HG03045 (cell line): ENCODE measurements around the gene SNAP47.

Experiments
- ATAC-seq: cut with Tn5 transposase; IDR thresholded peaks from one replicate; pipeline ENCODE4 v1.9.1; 2021; ENCODE audit warnings: mild to moderate bottlenecking, moderate library complexity; ENCODE audit not compliant: unreplicated experiment

SNAP47 gene

DNA sequence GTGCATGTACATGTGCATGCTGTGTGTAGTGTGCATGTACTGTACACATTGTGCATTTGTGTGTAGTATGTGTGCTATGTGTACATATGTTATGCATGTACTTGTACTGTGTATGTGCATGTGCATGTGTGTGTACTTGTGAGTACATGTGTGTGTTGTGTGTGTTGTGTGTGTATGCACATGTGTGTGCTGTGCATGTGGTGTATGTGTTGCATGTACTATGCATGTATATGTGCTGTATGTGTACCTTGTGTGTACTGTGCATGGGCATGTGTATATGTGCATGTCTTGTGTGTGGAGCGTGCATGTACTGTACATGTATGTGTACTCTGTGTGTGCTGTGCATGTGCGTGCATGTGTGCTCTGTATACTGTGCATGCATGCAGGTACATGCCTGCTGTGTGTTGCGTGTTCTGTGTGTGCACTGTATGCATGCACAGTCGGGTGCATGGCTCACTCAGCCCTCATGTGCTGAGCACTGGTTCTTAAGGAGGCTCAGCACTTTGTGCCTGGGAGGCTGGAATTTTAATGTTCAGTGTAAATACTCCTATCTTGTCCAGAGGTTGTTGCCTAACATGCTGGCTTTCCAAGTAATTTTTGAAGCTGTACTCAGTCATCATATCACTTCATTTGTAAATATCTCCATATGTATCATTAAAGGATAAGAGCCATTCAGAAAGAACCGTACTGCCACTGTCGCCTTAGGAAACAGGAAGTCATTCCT is 32.3 kb downstream of the SNAP47 start:
- ATAC-seq: no peak

DNA sequence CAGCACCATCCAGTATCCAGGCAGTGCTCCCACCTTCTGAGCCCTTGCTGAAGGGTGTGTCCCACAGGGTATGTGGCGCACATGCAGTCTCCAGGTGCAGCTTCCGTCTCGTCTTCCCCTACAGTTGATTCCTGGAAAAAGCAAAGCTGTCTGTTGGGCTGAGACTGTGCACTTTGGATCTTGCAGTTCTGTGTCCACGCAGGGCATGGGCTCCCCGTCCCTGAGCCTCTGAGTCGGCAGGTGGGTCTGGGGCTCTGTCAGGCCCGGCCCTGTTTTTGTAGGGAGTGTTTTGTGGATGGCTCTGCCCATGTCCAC is 32.8 kb downstream of the SNAP47 start:
- no peak for ATAC-seq

DNA sequence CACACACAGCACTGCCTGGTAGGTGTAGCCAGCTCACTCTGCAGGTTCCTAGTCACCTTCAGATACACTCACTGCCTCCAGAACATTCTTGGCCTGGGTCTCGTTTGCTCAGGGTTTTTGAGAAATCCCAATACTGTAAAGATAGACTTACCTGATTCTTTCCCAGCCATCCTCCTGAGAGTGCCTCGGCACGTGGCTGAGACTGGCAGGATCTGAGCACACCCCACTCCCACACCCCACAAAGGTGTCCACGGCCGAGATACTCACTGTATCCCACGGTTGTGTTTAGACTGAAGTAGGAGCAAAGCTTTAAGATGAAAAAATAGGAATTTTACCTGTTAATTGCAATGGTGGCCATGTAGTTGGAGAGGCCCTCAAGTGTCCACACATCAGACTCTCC is 33.4 kb downstream of the SNAP47 start:
- ATAC-seq: no peak

DNA sequence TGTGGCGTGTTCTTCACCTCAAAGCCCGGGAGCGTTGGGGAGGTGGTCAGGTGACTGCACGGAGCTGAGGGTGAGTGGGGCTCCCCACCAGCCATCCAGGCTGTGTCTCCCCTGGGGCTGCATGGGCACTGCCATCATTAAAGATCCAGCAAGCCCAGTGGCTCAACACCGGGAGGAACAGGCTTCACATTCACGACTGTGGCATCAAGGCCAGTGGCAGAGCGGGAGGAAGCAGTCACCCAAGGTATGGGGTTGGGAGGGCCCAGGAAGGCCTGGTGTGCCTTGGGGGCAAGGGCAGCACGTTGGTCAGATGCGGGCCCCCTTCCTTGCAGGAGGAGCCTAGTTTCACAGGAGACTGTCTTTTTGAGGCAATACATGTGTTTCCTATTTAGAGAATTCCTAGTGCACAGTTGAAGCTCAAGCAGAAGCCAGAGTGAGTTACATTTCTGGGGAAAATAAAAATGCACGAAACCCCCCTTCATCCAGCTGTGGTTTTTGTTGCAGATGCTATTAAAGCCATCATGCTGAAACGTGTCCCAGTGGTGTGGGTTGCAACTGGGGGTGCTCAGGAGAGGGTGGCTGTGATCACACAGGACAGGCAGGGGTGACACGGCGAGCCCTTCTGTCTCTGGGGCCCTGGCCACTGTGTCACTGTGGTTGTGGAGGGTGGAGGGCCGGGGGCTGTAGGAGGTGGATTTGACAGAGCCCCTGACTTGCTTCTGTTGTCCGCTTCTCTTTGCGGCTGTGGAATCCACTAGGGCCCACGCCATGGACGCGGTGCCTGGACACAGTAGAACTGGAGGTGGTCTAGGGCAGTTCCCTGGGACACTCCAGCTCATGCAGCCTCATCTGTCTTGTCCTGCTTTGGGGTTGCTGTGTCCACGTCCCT is 34.1 kb downstream of the SNAP47 start:
- no peak for ATAC-seq

DNA sequence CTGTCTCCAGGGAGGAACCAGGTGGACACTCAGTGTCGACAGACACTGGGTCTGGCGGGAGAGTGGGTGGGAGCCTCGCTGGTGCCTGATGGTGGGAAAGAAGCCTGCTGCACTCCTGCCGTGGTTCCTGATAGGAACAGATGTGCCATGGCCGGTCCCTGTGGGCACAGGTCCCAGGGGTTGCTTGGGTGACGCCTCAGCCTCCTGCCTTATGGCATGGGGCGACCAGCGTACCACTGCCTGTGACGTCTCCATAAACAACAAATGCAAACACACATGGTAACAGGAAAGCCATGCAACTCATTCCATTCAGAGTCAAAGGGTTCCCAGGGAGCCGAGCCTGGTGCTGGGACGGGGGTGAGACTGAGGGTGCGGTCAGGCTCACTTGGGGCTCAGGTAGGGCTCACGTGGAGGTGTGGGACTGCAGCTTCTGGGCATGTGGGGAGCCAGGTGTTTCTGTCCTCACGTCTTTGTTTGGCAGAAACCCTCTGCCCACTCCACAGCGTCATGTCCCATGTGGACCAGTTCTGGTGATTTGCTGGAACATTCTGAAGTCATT is 34.8 kb downstream of the SNAP47 start:
- ATAC-seq: no peak

DNA sequence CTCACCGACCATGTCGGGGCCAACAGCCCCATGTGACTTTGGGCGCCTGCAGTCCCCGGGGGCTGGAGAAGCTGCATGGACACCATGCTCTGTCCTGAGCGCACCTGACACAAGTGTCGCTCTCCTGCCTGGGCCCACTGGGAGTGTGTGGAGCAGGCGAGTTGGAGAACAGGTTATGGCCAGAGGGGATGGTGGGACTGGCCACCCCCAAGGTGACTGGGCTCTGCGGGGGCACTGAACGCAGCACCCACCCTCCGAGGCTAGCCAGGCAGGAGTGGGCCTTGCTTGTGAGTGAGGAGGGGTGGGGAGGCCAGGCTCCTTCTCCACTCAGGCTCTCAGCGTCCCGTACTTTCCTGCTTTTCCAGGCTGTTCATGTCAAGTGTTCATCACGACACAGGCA is 35.6 kb downstream of the SNAP47 start:
- ATAC-seq: no peak

DNA sequence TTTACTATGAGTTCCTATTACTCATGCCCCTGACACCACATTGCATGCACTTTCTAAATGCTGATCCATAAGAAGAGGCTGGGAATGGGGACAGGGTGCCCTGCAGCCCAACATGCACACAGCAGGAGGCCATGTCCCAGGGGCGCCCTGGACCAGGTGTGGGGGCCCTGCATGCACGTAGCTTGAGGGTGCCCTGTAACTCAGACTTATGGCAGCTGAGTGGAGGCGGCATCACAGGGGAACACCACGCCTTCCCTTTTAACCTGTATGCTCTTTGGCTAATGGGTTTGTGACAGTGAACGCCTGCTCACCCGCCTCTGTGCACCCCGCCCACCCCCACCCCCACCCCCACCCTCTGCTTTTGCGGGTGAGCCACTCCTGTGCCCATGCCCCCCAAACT is 36.1 kb downstream of the SNAP47 start:
- no peak for ATAC-seq

DNA sequence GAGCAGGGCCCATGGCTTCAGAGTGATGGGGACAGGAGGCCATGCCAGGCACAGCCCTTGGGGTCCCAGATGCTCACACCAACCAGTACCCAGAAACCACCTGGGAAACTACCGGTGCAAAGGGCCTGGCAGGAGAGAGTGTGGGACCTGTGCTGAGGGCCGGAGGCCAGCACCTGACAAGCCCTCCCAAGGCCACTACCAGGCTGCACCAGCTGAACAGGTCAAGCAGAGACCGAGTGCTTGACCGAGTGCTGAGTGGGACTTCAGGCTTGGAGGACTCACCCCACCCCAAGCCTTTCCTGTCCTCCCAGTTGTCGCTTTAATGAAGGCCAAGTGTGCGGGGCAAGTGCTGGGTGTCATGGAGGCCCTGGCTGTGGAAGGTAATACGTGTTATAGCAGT is 36.5 kb downstream of the SNAP47 start:
- no peak for ATAC-seq

DNA sequence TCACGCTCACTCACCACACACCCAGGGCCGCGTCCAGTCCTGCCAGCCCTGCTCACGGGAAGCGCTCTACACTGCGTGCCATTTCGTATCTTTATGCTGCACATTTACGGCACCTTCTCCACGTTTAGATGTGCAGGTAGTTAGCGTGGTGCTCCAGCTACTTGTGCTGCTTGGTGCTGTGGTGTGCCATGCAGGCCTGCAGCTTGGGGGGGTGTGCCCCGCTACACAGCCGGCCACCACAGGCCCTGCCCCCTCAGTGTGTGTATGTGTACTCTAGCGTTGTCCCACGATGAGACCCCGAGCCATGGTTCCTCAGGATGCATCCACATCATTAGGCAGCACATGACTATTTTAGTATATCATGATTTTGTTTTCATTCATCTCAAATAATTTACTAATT is 38.3 kb downstream of the SNAP47 start:
- no peak for ATAC-seq

DNA sequence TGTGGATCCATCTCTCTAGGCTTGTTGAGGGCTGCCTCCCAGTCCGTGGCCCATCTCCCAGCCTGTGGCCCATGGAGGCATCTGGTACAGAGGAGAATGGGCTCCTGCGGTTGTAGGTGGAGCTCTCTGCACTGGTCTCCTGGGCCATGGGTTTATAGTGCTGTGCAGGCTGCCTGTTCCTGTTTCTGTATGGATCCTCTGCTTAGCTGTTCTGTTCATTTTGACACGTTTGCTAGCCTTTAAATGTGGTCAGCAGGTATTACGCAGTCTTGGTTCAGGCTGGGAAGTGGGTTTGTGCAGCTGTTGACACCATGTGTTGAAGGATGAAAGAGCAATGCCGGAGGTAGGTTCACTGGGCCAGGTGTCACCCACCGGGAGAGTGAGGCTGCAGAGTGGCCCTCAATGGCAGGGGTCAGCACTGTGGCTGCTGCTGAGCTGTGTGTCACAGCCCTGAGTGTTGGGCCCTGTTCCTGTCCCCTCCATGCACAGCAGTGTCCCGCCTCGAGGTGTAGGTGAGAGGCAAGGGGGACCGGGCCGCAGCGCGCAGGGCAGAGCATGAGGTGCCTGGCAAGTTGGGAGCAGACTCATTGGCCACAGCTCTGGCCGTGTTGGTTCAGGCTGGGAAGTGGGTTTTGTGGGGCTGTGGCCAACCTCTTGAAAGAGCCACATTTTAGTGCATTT is 39.0 kb downstream of the SNAP47 start:
- ATAC-seq: no peak

DNA sequence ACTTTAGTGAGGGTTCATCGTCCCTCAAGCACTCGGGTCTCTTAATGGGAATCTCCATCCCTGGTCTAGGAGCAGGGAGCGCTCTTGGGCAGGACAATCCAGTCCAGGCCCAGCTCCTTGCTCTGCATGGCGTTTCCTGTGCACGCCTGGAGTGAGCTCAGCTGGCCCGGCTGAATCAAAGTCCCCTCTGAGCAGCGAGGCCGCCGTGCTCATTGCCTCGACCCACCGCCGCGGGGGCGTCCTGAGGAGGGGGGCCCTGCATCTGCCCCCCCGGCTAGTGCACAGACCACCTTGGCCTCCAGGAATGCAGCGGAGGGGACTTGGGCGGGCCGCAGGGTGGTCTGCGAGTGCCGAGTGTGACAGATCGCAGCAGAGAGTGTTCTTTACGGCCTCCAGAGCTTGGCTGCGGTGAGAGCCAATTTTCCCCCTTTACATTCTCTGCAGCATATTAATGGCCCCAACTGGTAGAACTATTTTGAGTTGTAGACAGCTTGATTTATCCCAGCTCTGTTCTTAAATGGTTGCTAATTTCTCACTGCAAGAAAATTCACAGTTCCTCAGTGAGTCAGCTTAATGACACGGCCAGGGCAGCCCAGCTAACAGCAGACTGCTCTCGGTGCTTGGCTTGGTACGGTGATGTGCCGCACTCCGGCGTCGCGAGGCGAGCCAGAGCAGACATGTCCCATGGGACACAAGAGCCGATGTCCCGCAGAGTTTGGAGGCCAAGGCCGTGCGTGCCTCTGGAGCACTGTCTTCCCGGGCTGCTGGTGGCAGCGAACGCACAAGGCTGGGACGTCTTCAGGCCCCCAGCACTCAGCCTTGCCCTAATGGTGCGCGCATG is 39.8 kb downstream of the SNAP47 start:
- ATAC-seq: no peak

DNA sequence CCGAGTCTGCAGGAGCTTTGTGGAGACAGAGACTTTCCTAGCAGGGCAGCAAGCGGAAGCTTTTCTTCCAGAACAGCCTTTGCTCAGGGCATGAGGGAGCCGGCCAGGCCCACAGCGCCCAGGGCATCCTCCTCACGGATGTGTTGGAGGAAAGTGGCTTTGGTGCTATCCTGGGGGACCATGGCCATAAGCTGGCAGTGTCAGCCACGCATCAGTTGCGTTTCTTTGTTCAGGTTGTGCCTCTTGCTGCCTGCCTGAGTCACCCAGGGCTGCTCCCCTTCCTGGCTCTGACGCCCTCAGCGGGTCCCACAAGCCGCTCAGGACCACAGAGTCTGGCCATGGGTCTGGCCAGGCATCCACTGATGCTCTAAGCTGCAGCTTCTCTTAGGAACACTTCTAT is 40.6 kb downstream of the SNAP47 start:
- ATAC-seq: no peak

DNA sequence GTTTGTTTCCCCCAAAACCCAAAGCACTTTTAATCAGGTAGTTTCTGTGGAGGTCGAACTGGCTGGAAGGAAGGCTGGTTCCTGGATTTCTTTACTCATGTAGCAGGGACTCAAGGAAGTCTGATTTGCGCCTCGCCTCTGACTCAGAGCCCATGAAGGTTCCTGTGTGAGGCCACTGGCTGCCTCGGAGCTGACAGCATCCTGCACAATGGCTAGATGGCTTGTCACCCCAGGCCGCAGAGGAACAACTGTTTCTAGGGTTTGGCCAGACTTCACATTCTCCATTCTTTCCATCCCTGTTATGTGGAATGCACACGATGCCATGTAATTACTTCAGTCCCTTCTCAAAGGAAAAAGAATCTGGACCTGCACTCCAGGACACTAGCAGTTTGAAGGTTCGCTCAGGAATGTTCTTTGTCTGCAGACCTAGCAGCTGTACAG is 41.1 kb downstream of the SNAP47 start:
- ATAC-seq: no peak

DNA sequence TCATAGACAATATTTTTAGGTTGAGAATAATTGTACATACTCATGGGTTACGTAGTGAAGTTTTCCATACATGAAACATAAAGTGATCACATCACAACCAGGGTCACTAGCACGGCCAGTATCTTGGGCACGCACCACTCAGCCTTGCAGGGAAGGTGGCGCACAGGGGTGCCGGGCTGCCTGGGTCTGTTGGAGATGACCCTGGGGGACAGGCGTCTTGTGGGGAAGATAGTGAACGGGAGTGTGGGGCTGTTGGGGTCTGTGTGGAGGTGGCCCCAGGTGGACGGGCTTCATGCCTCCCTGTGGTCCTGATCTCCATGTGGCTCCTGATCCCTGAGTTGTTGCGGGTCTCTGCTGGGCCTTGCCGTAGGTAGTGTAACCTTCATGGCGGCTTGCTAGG is 41.9 kb downstream of the SNAP47 start:
- no peak for ATAC-seq

DNA sequence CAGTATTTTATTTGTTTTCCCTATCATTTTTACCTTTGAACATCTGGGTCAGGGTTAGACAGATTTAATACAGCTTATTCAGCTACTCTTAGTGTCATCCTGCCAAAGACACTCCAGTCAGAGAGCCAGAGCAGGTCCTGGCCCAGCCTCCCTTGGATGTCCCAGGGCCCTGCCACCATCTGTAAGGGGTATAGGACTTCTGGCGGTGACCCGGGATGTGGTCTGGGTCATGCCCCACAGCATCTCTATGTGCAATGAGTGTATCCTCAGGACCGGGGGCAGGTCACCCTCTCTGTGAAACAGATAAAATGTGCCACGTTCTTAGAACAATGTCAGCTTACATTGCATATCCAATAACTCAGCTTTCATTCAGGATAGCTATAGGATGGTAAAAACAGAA is 42.4 kb downstream of the SNAP47 start:
- ATAC-seq: no peak

DNA sequence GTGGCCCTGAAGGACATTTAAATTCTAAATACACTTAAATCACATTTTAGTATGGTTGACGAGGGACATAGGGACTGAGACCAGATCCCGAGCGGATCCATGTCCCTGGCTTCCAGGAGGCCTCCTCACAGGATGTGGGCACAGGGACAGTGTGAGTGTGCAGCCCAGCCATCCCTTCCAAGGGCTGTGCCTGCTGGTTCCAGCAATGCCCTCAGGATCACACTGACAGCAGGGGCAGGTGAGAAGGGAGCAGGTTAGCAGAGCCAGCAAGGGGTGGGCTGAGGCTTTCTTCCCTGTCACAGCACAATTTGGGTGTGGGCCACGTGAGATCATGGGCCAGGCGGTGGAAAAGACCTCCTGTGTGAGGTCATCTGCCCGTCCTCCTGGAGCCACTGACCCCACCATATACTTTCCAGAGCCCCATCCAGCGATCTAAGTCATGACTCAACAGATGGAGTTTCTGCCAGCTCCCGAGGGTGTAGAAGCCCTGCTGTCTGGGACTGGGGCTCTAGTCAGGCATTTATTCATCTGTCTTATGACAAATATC is 43.2 kb downstream of the SNAP47 start:
- no peak for ATAC-seq

DNA sequence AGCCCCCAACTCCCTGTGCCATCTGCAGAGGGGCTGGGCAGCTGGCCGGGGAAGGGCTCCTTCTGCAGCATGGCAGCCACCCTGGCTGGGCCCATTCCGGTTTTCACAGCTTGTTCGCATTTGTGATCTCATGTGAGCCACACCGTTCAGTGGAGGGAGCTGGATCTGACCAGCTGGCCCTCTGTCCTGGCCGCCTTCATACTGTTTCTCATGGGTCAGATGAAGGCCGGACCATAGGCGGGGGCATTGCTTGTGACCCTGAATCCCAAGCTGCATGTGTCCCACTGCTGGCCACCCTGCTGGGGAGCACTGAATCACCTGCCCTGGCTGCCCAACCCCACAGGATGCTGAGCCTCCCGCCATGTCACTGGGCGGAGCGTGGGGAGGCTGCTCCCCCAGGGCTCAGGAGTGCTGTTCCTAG is 43.8 kb downstream of the SNAP47 start:
- no peak for ATAC-seq

DNA sequence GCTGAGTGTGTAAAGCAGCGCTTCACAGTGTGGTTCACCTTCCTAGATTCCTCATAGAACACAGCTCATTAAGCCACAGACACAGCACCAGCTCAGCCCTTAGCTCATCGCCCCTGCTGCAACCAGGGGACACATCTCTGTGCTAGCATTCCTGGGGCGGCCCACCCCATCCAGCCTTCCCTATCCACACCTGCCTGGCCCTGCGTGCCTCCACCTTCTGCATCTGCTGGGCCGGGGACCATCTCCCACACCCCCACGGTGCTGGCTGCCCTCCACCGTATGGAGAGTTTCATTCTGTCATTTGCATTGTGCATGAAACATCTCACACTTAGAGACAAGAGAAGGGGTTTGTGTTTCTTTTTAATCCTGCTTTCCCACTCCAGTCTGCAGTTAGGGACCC is 44.5 kb downstream of the SNAP47 start:
- ATAC-seq: no peak

DNA sequence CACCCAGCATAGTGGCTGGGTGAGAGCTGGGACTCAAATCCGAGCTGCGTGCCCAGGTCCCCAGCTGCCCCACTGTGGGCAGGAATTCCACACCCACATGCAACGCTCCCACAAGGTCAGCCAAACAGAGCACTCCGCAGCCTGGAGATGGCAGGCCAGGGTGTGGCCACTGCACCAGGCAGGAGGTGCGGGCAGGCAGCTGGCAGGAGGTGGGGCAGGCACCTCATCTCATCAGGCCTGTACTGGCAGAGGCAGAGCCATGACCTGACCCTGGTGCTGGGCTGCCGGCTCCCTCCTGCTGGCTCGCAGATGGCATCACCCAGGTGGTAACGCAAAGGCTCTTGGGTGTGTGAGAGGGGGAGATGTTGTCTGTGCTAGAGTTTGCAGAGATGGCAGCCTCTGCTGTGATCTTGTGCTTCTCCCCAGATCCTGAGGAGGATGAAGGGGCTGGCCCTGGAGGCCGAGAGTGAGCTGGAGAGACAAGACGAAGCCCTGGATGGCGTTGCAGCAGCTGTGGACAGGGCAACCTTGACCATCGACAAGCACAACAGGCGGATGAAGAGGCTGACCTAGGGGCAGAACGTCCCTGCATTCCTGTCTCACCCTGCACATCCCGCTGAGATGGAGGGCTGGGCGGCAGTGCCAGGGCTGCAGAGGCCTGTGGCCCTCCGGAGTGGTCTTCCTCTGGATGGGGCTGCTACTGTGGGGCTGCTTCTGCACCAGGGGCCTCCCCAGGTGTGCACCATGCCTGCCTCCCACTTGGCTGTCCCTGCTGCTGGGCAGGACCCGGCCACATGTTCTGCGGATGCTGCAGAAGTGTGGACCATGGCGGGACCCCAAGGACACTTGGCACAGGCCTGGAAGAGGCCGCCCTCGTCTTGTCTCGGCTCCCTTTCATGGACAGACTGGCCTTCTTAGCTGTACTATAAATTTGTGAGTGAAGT is 45.1 kb downstream of the SNAP47 start:
- no peak for ATAC-seq
